ENCODE measurements around the gene LSM7.

LSM7 gene

DNA sequence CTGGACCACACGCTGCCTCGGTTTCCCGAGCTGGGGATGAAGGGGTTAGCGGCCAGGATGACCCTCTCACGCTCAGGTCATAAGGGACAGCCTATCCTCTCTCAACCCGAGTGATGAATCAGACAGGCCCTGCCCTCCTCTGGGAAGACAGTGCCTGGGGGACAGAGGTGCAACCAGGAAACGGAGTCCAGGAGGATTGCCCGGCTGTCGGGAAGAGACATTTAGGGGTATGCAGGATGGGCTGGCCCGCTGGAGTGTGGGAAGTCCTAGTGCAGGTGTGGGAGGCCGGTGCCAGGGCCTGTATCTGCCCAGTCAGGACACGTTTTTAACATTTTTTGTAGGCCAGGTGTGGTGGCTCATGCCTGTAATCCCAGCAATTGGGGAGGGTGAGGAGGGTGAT is 8.3 kb downstream of the LSM7 start:
- no peak for DNase-seq

GRCh38 chr19:2319551-2319950 is 8.8 kb downstream of the LSM7 start:
- no peak for DNase-seq

- DNase-seq = no peak
Measured at GRCh38 chr19:2318923-2319322, 9.5 kb downstream of the LSM7 start.

DNA sequence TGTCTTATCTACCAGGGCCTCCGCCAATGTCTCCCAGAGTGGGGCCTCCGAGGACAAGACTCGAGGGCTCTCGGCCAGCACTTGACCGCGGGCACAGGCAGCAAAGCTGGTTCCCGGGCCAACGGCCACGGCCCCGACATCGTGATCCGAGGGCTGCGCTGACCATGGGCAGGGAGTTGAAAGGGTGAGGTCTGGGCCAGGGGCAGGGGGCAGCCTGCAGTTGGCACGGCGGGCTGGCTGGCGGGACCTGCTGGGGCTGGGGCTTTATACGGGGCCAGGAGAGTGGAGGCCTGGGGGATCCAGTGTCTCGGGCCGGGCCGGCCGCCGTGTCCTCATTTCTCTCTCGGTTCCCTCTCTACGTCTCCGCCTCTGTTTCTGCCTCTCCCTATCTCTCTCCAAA is 10.6 kb downstream of the LSM7 start:
- no peak for DNase-seq

- DNase-seq = no peak
Measured at GRCh38 chr19:2317300-2317699, 11.1 kb downstream of the LSM7 start.

GRCh38 chr19:2315818-2316353 is 12.5 kb downstream of the LSM7 start:
- no peak for DNase-seq

GRCh38 chr19:2315121-2315817 is 13.1 kb downstream of the LSM7 start:
- no peak for DNase-seq

DNA sequence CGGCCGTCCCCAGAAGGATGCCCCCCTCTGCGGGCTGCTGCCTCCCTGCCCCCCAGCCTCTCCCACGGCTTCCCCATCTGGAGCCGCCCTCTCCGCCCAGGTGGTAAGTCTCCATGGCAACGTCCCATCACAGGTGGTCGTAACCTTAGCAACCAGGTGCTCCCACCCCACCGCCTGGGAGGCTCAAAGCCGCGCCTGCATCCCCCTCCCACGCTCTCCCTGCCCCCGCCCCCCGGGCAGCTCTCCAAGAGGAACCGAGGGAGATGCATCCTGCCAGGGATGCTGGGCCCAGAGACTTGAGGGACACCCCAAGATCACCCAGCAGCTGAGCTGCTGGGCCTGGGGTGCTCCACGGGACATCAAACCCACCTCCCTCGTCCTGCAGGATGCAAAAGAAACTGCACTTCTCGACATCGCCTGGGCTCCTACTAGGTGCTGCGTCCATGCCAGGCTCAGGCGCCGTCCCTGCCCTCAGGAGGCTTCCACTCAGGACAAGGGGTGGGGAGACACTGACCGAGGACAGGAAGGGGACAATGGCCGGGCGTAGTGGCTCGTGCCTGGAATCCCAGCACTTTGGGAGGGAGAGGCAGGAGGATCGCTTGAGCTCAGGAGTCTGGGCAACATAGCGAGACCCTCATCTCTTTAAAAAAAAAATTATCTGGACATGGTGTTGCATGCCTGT is 15.4 kb downstream of the LSM7 start:
- DNase-seq = no peak

DNA sequence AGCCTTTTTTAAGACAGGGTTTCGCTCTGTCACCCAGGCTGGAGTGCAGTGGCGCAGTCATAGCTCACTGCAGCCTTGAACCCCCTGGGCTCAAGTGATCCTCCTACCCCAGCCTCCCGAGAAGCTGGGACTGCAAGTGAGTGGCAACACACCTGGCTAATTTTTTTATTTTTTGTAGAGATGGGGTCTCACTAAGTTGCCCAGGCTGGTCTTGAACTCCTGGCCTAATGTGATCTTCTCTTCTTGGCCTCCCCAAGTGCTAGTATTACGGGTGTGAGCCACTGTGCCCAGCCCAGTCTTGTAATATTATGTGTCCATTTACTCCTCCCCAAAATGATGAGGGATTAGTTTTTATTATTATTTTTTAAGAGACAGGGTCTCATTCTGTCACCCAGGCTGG is 17.3 kb downstream of the LSM7 start:
- DNase-seq = no peak

DNA sequence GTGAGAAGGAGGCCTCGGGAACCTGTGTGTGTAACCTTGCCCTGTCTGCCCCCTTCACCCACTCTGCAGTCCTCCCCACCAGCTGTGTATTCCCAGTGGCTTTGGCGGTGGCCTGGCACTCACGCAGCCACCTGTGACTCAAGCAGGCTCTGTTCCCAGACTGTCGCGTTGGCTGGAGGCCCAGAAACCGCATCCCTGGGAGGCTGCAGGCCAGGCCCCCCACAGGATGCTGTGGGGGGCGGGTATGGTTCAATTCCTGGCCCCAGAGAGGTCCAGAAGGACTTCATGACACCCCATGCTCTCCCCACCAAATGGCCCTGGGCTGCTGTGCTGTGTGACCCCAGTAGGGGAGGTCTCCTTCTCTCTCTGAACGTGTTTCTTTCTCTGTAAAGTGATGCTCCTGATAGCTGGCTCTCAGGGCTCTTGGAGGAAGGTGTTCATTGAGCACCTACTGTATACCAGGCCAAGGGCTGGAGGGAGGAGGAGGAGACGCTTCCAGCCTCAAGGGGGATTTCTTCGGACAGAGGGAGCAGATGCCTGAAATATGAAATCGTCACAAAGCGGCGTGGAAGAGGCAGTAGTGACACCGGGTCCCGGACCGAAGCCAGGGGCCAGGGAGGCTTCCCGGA is 18.5 kb downstream of the LSM7 start:
- no peak for DNase-seq

DNA sequence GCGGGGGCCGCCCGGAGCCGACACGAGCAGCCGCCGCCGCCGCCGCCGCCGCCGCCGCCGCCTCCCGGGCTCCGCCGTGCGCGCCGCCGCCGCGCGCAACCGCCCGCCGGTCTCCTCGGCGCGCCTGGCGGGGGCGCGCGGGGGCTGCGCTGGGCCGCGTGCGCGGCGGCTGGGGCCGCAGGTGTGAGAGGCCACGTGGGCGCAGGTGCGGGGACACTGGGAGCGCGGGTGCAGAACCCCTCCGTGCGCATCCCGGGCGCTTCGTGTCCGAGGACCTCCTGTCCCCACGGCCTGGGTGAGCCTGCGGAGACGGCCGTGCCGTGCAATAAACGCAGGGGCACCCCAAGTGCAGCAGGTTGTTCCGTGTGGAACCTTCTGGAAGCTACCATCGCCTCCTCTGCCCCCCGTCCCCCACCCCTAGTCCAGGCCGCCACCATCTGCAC is 20.3 kb downstream of the LSM7 start, which contains the start of gene LINGO3:
Gene LINGO3 (minus strand): TSS at position 41 of the 443 bp plus-strand sequence. CDS start 16,378 bp downstream, outside the sequence.
- DNase-seq = no peak

GRCh38 chr19:2307518-2308012 is 20.8 kb downstream of the LSM7 start:
- no peak for DNase-seq

DNA sequence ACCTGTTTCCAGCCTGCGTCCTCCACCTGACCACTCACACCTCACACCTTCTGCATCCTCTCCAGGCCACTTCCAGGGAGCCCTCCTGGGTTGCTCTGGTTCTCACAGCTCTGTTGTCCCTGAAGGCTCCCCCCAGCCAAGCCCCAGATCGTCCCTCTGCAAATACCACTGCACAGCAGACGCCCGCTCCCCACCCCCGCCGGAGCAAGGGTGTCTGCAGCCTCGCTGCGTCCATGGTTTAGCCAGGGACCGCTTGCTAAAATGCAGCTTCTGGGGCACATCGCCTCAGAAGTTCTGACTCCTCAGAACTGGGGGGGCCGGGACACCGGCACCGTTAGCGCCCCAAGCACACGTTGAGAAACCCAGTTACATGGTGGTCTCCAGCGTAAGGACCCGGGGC is 21.4 kb downstream of the LSM7 start:
- DNase-seq = no peak

DNA sequence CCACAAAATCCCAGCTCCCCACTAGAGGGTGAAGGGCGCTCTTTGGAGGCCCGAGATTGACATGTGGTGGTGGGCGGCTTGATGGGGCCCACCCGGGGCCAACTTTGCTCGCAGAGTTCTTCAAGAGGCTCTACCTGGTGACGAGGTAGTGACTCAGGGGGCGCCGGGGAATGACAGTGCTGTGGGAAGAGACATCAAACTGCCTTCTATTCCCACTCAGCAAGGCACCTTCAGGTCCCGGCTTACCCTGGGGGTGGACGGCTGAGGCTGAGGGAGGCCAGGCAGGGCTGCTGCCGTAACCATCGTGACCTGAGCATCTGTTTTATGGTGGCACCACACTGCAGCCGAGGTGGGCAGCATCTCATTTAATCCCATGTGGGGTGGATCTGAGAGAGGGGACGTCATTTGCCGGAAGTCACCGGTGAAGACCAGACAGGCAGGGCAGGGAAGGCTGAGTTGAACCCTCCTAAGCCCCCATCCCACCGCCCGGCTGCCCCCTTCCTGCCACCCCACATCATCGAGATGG is 22.0 kb downstream of the LSM7 start:
- DNase-seq = no peak

GRCh38 chr19:2305452-2306280 is 22.7 kb downstream of the LSM7 start:
- DNase-seq = no peak

DNA sequence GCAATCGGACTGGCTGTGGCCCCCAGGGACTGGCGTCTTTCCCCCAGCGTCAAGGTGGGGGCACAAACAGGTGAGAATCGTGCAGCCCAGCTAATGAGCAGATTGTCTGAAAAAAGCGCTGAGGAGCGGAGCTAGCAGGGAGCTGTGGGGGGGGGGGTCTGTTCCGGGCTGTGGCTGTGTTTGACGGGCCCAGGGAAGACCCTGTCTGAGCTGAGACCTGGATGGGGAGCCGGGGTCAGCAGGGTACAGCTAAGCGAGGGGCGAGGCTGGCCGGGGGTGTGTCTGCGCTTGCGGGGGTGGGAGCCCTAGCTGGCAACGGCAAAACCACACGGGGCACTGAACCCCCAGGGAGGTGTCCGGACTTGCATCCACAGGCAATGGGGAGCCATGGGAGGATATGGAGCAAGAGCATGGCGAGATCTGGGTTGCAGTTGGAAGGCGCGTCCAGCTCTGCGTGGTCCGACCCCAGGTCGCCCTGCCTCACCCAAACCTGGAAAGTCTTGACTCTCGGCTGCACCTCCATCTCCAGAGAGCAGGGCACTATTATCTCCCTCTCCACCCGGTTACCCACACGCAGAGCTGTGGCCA is 25.1 kb downstream of the LSM7 start:
- no peak for DNase-seq

- DNase-seq = no peak
Measured at GRCh38 chr19:2302319-2303210, 25.8 kb downstream of the LSM7 start.

DNA sequence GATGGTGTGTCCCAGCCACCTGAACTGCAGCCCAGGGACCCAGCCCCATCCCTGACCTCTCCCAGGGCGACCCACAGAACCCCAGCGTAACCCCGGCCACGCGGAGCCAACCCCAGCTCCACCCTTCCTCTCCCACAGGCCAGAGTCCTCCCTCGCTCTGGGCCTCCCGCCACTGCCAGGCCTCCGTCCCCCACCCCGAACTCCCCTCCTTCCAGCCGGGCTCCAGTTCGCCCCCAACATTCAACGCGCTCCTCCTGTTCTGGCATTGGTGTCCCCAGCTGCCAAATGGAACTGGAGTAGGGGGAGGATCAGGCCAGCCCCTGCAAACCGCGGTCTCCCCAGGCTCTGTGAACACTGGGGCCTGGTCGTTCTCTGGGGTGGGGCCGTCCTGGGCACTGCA is 27.9 kb downstream of the LSM7 start:
- no peak for DNase-seq

- no peak for DNase-seq
Measured at GRCh38 chr19:2296141-2296540, 32.2 kb downstream of the LSM7 start.

GRCh38 chr19:2294687-2295335 is 33.6 kb downstream of the LSM7 start:
- no peak for DNase-seq

All from activated CD4-positive, CD25-positive, alpha-beta regulatory T cell (primary cell).